NCI-H1092 treated with DMSO at 0.1 percent for 48 hours (cell line): Measurements from ENCODE around the gene NOP53.
"Not testable (repeated sequence)": the region's sequence is repeated elsewhere in the genome, so short reads cannot be mapped to it uniquely, and the experiment has no call there.

Experiments used
- DNase-seq: peaks from one replicate; lab custom pipeline; 2025; lab: John Stamatoyannopoulos, UW

The NOP53 gene

GRCh38 chr19:47718415-47719046 lies 26.8 kb upstream of the NOP53 start:
- not testable (repeated sequence) for DNase-seq

DNA sequence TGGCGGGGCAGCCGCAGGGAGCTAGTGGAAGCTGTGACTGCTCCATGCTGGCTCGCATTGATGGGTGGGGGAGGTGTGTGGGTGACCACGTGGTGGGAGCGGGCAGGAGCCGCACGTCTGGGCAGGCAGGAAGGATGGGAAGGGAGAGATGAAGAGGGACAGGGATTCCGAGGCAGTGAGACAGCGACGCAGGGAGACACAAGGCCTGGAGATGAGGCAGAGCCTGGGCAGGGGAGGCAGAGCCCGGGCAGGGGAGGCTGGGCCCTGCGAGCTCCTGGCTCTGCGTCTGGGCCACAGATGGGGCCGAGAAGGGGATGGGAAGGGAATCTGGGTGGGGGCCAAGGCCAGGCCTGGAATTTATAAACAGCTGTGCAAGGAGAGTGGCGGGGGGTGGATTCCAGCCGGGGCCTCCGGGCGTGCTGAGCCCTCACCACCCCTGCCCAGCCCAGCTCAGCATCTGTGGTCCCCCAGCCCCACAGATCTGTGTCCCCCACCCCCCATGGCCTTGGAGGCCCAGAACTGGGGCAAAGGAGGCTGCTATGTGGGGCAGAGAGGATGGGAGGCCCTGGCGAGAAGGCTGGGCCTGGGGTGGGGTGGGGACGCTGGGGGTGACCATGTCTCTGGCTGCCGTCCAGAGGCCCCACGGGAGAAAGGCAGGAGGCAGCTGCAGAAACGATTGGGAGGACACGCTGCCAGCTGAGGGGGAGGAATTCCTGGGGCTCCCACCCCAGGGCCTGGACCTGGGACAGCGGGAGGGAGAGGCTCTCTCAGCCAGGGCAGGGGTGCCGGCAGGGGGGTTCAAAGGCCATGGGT lies 26.1 kb upstream of the NOP53 start:
- no peak for DNase-seq

DNA sequence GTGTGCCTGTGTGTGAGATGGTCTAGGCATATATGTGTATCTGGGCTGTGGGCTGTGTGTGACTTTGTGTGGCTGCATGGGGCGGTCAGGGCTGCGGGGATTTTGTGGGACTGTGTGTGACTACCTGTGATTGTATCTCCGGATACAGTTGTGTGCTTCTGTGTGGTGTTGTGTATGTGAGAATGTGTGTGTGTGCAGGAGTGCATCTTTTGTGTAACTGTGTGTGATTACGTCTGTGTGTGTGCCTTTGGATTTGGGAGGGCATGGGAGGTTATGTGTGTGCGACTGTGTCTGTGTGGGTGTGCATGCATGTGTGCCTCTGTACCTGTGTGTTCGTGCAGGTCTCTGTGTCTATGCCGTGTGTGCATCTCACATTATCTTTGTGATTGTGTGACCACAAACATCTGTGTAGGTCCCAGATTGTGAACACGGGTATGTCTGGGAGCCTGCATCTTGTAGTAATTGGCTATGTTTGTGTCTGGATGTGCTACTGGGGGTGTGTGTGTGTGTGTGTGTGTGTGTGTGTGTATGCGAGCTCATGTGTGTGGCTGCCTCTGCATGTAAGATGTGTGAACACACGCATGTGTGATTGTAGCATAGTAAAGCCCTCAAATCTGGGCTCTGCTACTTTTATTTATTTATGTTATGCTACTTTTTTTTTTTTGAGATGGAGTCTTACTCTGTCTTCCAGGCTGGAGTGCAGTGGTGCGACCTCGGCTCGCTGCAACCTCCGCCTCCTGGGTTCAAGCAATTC lies 24.5 kb upstream of the NOP53 start:
- DNase-seq, result no peak

- DNase-seq, result no peak
These were observed 21.8 kb upstream of the NOP53 start for GRCh38 chr19:47723581-47723940.

GRCh38 chr19:47725759-47726401 lies 19.5 kb upstream of the NOP53 start:
- DNase-seq, result no peak

DNA sequence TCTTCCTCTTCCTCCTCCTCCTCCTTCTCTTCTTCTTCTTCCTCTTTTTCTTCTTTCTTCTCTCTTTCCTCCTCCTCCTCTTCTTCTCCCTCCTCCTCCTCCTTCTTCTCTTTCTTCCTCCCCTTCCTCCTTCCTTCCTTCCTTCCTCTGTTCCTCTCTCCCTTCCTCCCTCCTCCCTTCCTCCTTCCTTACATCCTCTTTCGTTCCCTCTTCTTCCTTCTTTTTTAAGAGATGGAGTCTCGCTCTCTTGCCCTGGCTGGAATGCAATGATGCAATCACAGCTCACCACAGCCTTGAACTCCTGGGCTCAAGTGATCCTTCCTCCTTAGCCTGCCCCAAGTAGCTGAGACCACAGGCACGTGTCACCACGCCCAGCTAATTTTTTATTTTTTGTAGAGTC lies 18.9 kb upstream of the NOP53 start:
- no peak for DNase-seq

DNA sequence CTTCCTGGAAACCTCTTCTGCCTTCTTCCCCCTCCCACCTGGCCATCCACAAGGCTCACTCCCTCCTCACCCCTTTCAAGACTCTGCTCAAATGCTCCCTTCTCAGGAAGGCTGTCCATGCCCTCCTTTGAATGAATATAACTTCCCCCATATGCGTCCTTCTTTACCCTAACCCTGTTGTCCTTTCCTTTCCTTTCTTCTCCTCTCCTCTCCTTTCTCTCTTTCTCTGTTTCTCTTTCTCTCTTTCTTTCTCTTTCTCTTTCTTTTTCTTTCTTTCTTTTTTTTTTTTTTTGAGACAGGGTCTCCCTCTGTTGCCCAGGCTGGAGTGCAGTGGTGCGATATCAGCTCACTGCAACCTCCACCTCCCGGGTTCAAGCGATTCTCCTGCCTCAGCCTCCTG lies 17.1 kb upstream of the NOP53 start:
- not testable (repeated sequence) for DNase-seq

DNA sequence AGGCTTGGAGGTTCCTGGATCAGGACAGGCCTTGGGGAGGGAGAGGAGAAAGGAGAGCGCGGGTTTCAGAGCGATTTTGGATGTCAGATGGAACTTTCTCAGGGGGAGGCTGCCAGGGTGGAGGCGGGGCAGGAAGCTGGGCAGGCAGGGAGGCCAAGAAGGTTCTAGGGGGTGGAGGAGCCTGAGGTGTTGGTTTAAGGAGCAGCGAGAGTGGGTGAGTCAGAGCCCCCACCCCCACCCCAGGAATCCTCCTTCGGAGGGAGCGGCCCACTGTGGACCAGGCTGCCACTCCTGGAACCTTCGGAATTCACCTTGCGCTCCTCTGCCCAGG lies 15.9 kb upstream of the NOP53 start:
- DNase-seq, result no peak

- no peak for DNase-seq
These were observed 15.4 kb upstream of the NOP53 start for GRCh38 chr19:47729799-47730520.

DNA sequence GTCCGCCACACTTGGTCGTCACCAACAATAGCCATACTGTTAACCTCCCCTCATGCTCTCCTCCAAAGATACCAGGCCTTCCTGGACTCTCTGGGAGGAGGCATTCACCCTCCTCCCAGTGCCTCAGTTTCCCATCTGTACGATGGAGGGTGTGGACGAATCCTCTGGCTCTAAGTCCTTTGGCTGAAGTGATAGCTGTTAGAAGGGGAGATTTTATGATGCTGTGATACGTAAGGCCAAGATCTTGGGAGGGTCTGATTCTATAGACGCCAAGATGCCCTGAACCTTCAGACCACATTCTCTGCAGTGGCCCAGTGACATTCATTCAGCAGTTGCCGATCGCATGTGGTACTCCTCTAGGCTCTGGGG lies 14.8 kb upstream of the NOP53 start:
- DNase-seq, result no peak

GRCh38 chr19:47730910-47731309 lies 14.4 kb upstream of the NOP53 start:
- DNase-seq, result no peak

DNA sequence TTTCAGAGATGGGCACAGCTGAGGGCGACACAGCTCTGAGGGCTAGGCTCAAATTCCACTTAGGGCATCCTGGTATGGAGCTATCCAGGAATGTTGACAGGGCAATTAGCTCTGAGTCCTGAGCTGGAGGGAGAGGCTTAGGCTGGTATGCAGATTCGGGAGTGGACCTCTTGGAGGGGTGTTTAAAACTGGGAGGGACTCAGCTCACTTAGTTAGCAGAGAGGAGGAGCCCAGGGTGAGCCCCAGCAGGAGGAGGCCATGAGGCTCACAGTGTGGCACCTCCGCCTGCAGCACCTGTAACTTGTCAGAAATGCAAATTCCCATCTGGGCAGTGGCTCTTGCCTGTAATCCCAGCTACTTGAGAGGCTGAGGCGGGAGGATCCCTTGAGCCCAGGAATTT lies 10.2 kb upstream of the NOP53 start:
- no peak for DNase-seq

- DNase-seq, result no peak
These were observed 4.4 kb upstream of the NOP53 start for GRCh38 chr19:47740866-47741519.

GRCh38 chr19:47741544-47742140 lies 3.7 kb upstream of the NOP53 start:
- DNase-seq, result no peak

DNA sequence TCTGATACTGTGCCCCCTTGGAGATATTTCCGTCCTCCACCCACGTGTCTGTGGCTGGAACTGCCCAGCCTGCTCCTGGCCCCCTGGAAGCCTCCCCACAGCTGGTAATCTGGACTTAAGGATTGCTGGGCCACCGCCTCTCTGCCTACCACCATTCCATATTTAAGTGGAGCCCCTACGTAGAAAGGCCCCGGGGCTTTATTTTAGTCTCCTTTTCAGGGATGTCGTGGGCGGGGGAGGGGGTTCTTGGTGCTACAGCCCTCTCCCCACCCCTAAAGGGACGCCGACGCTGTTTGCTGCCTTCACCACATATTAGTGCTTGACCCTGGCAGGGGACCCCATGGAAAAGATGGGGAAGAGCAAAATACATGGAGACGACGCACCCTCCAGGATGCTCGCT lies 2.7 kb upstream of the NOP53 start:
- no peak for DNase-seq

DNA sequence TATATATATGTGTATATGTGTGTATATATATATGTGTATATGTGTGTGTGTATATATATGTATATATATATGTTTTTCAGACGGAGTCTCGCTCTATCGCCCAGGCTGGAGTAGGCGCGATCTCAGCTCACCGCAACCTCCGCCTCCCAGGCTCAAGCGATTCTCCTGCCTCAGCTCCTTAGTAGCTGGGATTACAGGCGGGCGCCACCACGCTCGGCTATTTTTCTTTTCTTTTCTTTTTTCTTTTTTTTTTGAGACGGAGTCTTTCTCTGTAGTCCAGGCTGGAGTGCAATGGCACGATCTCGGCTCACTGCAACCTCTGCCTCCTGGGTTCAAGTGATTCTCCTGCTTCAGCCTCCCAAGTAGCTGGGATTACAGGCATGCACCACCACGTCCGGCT lies 783 bp downstream of the NOP53 start:
- not testable (repeated sequence) for DNase-seq

- no peak for DNase-seq
These were observed 4.0 kb downstream of the NOP53 start for GRCh38 chr19:47749326-47749725.

GRCh38 chr19:47750752-47751151 lies 5.4 kb downstream of the NOP53 start:
- DNase-seq, result no peak

GRCh38 chr19:47752440-47753211 lies 7.3 kb downstream of the NOP53 start:
- no peak for DNase-seq
